ENCODE data around the gene PDIA4. TPM values are rescaled to one million over a fixed set of nuclear protein-coding genes. Genes with fewer than 3 reads are reported as not detected.
"Not testable (repeated sequence)": the region's sequence is repeated elsewhere in the genome, so short reads cannot be mapped to it uniquely, and the experiment has no call there.

PDIA4 gene
- polyA plus RNA-seq, 2 donors = 21.0 to 37.9 TPM

- Histone ChIP-seq H3K27ac (ENCODE audit: low read depth in 2 of 2, low read length in 1 of 2) (no peak overlapping the region), H3K27me3 (ENCODE audit: control insufficient read depth in 1 of 2, insufficient read depth in 2 of 2, low read length in 2 of 2) (no peaks in the 10 kb centered on the region), H3K36me3 (ENCODE audit: control insufficient read depth in 2 of 2, insufficient read depth in 2 of 2, low read length in 1 of 2) (peaks cover 3 to 15% of the 10 kb centered on the region in 2 donors), H3K4me1 (ENCODE audit: control insufficient read depth in 2 of 2, insufficient read depth in 2 of 2, low read length in 1 of 2) (no peaks in the 10 kb centered on the region), H3K9me3 (ENCODE audit: control insufficient read depth in 2 of 2, insufficient read depth in 1 of 2, low read depth in 1 of 2, low read length in 1 of 2) (no peaks in the 10 kb centered on the region), H3K4me3 (ENCODE audit: low read depth in 1 of 2, low read length in 2 of 2) (no peak overlapping the region)
- WGBS, 2 donors = 85 to 89% methylated on average over 11 of the region's 11 CpGs
These were observed 7.8 kb downstream of the PDIA4 start for GRCh38 chr7:149020483-149020882.

- H3K4me3 ChIP-seq (ENCODE audit: low read depth in 1 of 2, low read length in 2 of 2) = no peak overlapping the region
- H3K36me3 ChIP-seq (ENCODE audit: control insufficient read depth in 2 of 2, insufficient read depth in 2 of 2, low read length in 1 of 2) = peaks cover 11 to 43% of the 10 kb centered on the region in 2 donors
- H3K4me1 ChIP-seq (ENCODE audit: control insufficient read depth in 2 of 2, insufficient read depth in 2 of 2, low read length in 1 of 2) = no peaks in the 10 kb centered on the region
- H3K27me3 ChIP-seq (ENCODE audit: control insufficient read depth in 1 of 2, insufficient read depth in 2 of 2, low read length in 2 of 2) = no peaks in the 10 kb centered on the region
- H3K27ac ChIP-seq (ENCODE audit: low read depth in 2 of 2, low read length in 1 of 2) = no peak overlapping the region
- WGBS, 2 donors = 76 to 81% methylated on average over 7 of the region's 7 CpGs
- no peaks in the 10 kb centered on the region for H3K9me3 ChIP-seq (ENCODE audit: control insufficient read depth in 2 of 2, insufficient read depth in 1 of 2, low read depth in 1 of 2, low read length in 1 of 2)
These were observed 11.4 kb downstream of the PDIA4 start for GRCh38 chr7:149016876-149017275.

GRCh38 chr7:149014309-149014708 lies 14.0 kb downstream of the PDIA4 start:
- WGBS, 2 donors = 86 to 95% methylated on average over 7 of the region's 7 CpGs
- Histone ChIP-seq H3K4me1 (ENCODE audit: control insufficient read depth in 2 of 2, insufficient read depth in 2 of 2, low read length in 1 of 2) (no peaks in the 10 kb centered on the region), H3K36me3 (ENCODE audit: control insufficient read depth in 2 of 2, insufficient read depth in 2 of 2, low read length in 1 of 2) (peaks cover 25 to 62% of the 10 kb centered on the region in 2 donors), H3K9me3 (ENCODE audit: control insufficient read depth in 2 of 2, insufficient read depth in 1 of 2, low read depth in 1 of 2, low read length in 1 of 2) (no peaks in the 10 kb centered on the region), H3K27ac (ENCODE audit: low read depth in 2 of 2, low read length in 1 of 2) (no peak overlapping the region), H3K4me3 (ENCODE audit: low read depth in 1 of 2, low read length in 2 of 2) (no peak overlapping the region), H3K27me3 (ENCODE audit: control insufficient read depth in 1 of 2, insufficient read depth in 2 of 2, low read length in 2 of 2) (no peaks in the 10 kb centered on the region)

GRCh38 chr7:149013876-149014275 lies 14.4 kb downstream of the PDIA4 start:
- Histone ChIP-seq H3K4me1 (ENCODE audit: control insufficient read depth in 2 of 2, insufficient read depth in 2 of 2, low read length in 1 of 2) (no peaks in the 10 kb centered on the region), H3K4me3 (ENCODE audit: low read depth in 1 of 2, low read length in 2 of 2) (no peak overlapping the region), H3K9me3 (ENCODE audit: control insufficient read depth in 2 of 2, insufficient read depth in 1 of 2, low read depth in 1 of 2, low read length in 1 of 2) (no peaks in the 10 kb centered on the region), H3K36me3 (ENCODE audit: control insufficient read depth in 2 of 2, insufficient read depth in 2 of 2, low read length in 1 of 2) (peaks cover 25 to 61% of the 10 kb centered on the region in 2 donors), H3K27me3 (ENCODE audit: control insufficient read depth in 1 of 2, insufficient read depth in 2 of 2, low read length in 2 of 2) (no peaks in the 10 kb centered on the region), H3K27ac (ENCODE audit: low read depth in 2 of 2, low read length in 1 of 2) (no peak overlapping the region)
- WGBS, 2 donors = 90 to 92% methylated on average over 5 of the region's 5 CpGs

GRCh38 chr7:149012730-149013129 lies 15.6 kb downstream of the PDIA4 start:
- H3K36me3 ChIP-seq (ENCODE audit: control insufficient read depth in 2 of 2, insufficient read depth in 2 of 2, low read length in 1 of 2) = peaks cover 26 to 60% of the 10 kb centered on the region in 2 donors
- H3K4me1 ChIP-seq (ENCODE audit: control insufficient read depth in 2 of 2, insufficient read depth in 2 of 2, low read length in 1 of 2); H3K27ac ChIP-seq (ENCODE audit: low read depth in 2 of 2, low read length in 1 of 2); H3K4me3 ChIP-seq (ENCODE audit: low read depth in 1 of 2, low read length in 2 of 2); H3K27me3 ChIP-seq (ENCODE audit: control insufficient read depth in 1 of 2, insufficient read depth in 2 of 2, low read length in 2 of 2); H3K9me3 ChIP-seq (ENCODE audit: control insufficient read depth in 2 of 2, insufficient read depth in 1 of 2, low read depth in 1 of 2, low read length in 1 of 2): not testable (repeated sequence)
- 85 to 86% methylated on average over 12 of the region's 12 CpGs for WGBS, 2 donors

GRCh38 chr7:149011491-149011890 lies 16.8 kb downstream of the PDIA4 start:
- Histone ChIP-seq H3K27ac (ENCODE audit: low read depth in 2 of 2, low read length in 1 of 2) (no peak overlapping the region), H3K4me3 (ENCODE audit: low read depth in 1 of 2, low read length in 2 of 2) (no peak overlapping the region), H3K36me3 (ENCODE audit: control insufficient read depth in 2 of 2, insufficient read depth in 2 of 2, low read length in 1 of 2) (peaks cover 36 to 61% of the 10 kb centered on the region in 2 donors), H3K4me1 (ENCODE audit: control insufficient read depth in 2 of 2, insufficient read depth in 2 of 2, low read length in 1 of 2) (no peaks in the 10 kb centered on the region), H3K27me3 (ENCODE audit: control insufficient read depth in 1 of 2, insufficient read depth in 2 of 2, low read length in 2 of 2) (no peaks in the 10 kb centered on the region), H3K9me3 (ENCODE audit: control insufficient read depth in 2 of 2, insufficient read depth in 1 of 2, low read depth in 1 of 2, low read length in 1 of 2) (no peaks in the 10 kb centered on the region)
- 92 to 96% methylated on average over 8 of the region's 8 CpGs for WGBS, 2 donors

GRCh38 chr7:149010451-149010850 lies 17.9 kb downstream of the PDIA4 start:
- Histone ChIP-seq H3K4me1 (ENCODE audit: control insufficient read depth in 2 of 2, insufficient read depth in 2 of 2, low read length in 1 of 2) (no peaks in the 10 kb centered on the region), H3K27me3 (ENCODE audit: control insufficient read depth in 1 of 2, insufficient read depth in 2 of 2, low read length in 2 of 2) (no peaks in the 10 kb centered on the region), H3K27ac (ENCODE audit: low read depth in 2 of 2, low read length in 1 of 2) (no peak overlapping the region), H3K9me3 (ENCODE audit: control insufficient read depth in 2 of 2, insufficient read depth in 1 of 2, low read depth in 1 of 2, low read length in 1 of 2) (no peaks in the 10 kb centered on the region), H3K4me3 (ENCODE audit: low read depth in 1 of 2, low read length in 2 of 2) (no peak overlapping the region), H3K36me3 (ENCODE audit: control insufficient read depth in 2 of 2, insufficient read depth in 2 of 2, low read length in 1 of 2) (peaks cover 39 to 66% of the 10 kb centered on the region in 2 donors)
- WGBS, 2 donors = 94 to 96% methylated on average over 5 of the region's 5 CpGs

GRCh38 chr7:149009527-149009926 lies 18.8 kb downstream of the PDIA4 start:
- WGBS, 2 donors = 82 to 87% methylated on average over 3 of the region's 3 CpGs
- H3K36me3 ChIP-seq (ENCODE audit: control insufficient read depth in 2 of 2, insufficient read depth in 2 of 2, low read length in 1 of 2) = peaks cover 38 to 65% of the 10 kb centered on the region in 2 donors

GRCh38 chr7:149007611-149008010 lies 20.7 kb downstream of the PDIA4 start:
- Histone ChIP-seq H3K27me3 (ENCODE audit: control insufficient read depth in 1 of 2, insufficient read depth in 2 of 2, low read length in 2 of 2) (no peaks in the 10 kb centered on the region), H3K9me3 (ENCODE audit: control insufficient read depth in 2 of 2, insufficient read depth in 1 of 2, low read depth in 1 of 2, low read length in 1 of 2) (no peaks in the 10 kb centered on the region), H3K4me1 (ENCODE audit: control insufficient read depth in 2 of 2, insufficient read depth in 2 of 2, low read length in 1 of 2) (no peaks in the 10 kb centered on the region), H3K27ac (ENCODE audit: low read depth in 2 of 2, low read length in 1 of 2) (no peak overlapping the region), H3K36me3 (ENCODE audit: control insufficient read depth in 2 of 2, insufficient read depth in 2 of 2, low read length in 1 of 2) (peaks cover 35 to 67% of the 10 kb centered on the region in 2 donors), H3K4me3 (ENCODE audit: low read depth in 1 of 2, low read length in 2 of 2) (no peak overlapping the region)
- WGBS, 2 donors = 79 to 83% methylated on average over 6 of the region's 6 CpGs

More at GRCh38 chr7:149009527-149009926, 18.8 kb downstream of the PDIA4 start:
- H3K9me3 ChIP-seq (ENCODE audit: control insufficient read depth in 2 of 2, insufficient read depth in 1 of 2, low read depth in 1 of 2, low read length in 1 of 2) = no peaks in the 10 kb centered on the region
- H3K4me3 ChIP-seq (ENCODE audit: low read depth in 1 of 2, low read length in 2 of 2) = no peak overlapping the region
- no peaks in the 10 kb centered on the region for H3K27me3 ChIP-seq (ENCODE audit: control insufficient read depth in 1 of 2, insufficient read depth in 2 of 2, low read length in 2 of 2)
- no peaks in the 10 kb centered on the region for H3K4me1 ChIP-seq (ENCODE audit: control insufficient read depth in 2 of 2, insufficient read depth in 2 of 2, low read length in 1 of 2)
- no peak overlapping the region for H3K27ac ChIP-seq (ENCODE audit: low read depth in 2 of 2, low read length in 1 of 2)

- H3K27ac ChIP-seq (ENCODE audit: low read depth in 2 of 2, low read length in 1 of 2) = no peak overlapping the region
- H3K4me3 ChIP-seq (ENCODE audit: low read depth in 1 of 2, low read length in 2 of 2) = no peak overlapping the region
- no peaks in the 10 kb centered on the region for H3K27me3 ChIP-seq (ENCODE audit: control insufficient read depth in 1 of 2, insufficient read depth in 2 of 2, low read length in 2 of 2)
- H3K36me3 ChIP-seq (ENCODE audit: control insufficient read depth in 2 of 2, insufficient read depth in 2 of 2, low read length in 1 of 2) = peaks cover 33 to 65% of the 10 kb centered on the region in 2 donors
- H3K4me1 ChIP-seq (ENCODE audit: control insufficient read depth in 2 of 2, insufficient read depth in 2 of 2, low read length in 1 of 2) = no peaks in the 10 kb centered on the region
- 70 to 93% methylated on average over 3 of the region's 3 CpGs for WGBS, 2 donors
- no peaks in the 10 kb centered on the region for H3K9me3 ChIP-seq (ENCODE audit: control insufficient read depth in 2 of 2, insufficient read depth in 1 of 2, low read depth in 1 of 2, low read length in 1 of 2)
These were observed 21.2 kb downstream of the PDIA4 start for GRCh38 chr7:149007146-149007545.
